GM12874 (cell line): Measurements from ENCODE around the gene NUDT15.

ENCODE experiments used
- TF ChIP-seq, protein P1 (sequence below): IDR thresholded peaks from 2 replicates; pipeline ENCODE4 v1.5.1; 2011; ENCODE audit warnings: low read depth, mild to moderate bottlenecking, control low read depth, low read length, moderate library complexity; ENCODE audit not compliant: insufficient read depth

NUDT15 gene

DNA sequence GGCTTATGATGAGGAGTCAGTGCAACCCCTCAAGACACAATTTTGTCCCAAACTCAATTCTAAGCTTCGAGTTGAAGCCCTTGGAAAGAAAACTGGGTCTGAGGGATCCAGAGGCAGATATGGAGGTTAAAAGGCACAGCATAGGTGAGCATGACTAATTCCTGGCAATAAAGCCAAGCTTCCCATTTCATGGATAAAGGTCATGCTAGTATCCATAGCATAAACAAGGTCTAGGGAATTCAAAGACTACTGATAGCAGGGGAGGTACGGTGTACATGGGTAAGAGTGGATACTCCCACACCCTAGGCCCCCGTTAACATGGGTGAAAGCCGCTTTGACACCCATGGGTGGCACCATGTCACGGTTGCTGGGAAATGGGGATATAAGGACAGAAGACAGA lies 33.4 kb downstream of the NUDT15 start:
- TF ChIP-seq, protein P1, sequence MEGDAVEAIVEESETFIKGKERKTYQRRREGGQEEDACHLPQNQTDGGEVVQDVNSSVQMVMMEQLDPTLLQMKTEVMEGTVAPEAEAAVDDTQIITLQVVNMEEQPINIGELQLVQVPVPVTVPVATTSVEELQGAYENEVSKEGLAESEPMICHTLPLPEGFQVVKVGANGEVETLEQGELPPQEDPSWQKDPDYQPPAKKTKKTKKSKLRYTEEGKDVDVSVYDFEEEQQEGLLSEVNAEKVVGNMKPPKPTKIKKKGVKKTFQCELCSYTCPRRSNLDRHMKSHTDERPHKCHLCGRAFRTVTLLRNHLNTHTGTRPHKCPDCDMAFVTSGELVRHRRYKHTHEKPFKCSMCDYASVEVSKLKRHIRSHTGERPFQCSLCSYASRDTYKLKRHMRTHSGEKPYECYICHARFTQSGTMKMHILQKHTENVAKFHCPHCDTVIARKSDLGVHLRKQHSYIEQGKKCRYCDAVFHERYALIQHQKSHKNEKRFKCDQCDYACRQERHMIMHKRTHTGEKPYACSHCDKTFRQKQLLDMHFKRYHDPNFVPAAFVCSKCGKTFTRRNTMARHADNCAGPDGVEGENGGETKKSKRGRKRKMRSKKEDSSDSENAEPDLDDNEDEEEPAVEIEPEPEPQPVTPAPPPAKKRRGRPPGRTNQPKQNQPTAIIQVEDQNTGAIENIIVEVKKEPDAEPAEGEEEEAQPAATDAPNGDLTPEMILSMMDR, result no peak

DNA sequence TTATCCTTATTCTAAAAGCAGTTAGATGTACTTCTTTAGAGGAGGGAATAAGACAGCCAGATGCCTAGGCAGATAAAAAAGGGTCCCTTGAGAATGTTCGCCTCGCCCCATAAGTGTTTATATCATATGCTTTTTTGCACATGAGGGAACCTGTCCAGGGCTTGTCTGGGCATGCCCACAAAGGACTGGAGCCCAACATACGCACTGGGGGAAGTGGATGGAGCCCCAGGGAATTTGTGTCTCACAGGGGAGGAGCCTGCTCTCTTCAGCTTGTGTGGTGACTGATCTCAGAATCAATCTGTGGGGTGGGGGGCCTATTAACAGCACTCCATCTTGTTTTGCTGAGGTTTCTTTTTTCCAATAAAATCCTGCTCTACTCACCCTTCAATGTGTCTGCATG lies 34.8 kb downstream of the NUDT15 start:
- TF ChIP-seq, protein P1, result no peak

DNA sequence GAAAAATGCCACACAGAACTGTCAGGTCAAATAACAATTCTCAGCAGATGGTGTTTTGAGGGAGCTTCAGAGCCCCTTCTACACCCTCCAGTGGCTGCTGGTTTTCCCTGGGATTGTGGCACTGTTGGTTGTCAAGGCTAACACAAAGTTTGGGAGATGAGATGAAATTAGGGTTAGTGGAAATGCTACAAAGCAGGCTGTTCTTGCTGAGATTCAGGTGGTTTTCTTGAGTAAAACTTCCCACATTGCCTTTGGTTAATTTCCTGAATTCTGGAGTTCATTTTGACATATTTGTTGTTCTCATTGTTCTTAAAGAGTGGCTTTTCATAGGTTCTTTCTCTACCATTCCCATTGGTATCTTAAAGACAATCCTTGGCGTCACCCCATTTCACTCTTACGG lies 35.3 kb downstream of the NUDT15 start:
- TF ChIP-seq, protein P1, result no peak

DNA sequence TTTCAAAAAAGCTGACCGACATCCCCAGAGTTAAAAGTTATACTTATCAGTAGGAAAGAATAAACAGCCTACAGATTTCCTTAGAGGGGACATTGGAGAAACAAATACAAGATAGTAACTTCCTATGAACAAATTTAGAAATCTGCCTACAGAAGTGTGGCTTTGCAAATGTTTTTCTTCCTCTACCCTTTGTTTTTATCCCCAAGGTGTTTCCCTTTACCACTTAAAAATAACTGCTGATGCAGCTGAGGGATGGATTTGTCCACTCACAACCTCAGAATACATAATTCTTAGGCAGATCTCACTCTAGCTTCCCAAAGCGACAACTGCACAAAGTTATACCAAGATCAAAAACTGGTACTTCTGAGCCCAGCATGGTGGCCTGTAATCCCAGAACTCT lies 36.5 kb downstream of the NUDT15 start:
- TF ChIP-seq, protein P1, result no peak

DNA sequence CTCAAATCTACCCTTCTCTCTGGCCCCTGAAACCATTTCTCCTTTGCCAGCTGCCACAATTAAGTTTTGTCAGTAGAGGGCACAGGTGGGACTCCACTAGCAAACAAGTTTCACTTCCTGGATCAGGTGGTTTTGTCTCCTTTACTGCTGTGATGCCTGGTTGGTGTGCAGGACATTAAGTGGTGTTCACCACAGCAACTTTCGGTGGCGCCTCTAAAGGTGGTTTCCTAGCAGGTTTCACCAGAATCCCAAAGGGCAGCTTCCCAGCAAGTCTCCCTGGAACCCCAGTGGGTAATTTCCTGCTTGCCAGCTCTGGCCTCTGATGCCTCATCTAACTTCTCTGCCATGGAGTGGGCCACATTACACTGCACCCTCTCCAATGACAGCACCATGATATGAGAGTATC lies 40.7 kb downstream of the NUDT15 start:
- TF ChIP-seq, protein P1, result peak; percentile 63

DNA sequence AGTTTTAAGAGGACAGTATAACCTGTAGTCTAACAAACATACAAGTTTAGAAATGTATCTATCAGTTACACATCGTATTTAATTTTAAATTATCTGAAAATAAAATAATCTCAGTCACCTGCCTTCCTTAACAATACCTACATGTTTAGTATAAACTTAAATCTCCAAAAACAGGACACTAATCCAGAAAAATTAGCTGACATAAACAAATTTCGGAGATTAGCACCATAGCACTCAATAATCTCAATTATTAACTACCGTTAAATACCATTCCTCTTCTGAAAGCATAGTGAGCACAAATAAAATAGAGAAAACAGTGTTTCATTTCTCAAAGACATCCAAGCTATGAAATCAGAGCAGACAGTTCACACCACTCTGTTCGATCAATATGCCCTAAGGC lies 44.2 kb downstream of the NUDT15 start:
- TF ChIP-seq, protein P1, result no peak

DNA sequence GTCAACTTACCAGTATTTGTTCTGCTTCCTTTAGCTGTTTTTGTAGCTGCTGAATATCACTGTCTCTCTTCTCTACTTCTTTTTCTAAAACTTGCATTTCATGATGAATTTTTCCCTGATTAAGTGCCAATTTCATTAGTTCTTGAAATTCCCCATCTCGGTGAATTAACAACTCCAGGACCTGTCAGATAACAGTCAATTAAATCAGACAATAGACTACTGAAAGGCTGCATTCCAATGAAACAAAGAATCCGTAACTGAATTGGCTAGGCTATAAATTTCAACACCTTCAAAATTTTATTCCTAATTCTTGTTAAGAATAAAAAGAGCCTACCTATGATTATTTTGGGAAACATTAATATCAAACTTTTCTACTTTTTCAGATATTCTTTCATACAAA lies 48.7 kb downstream of the NUDT15 start:
- TF ChIP-seq, protein P1, result no peak

DNA sequence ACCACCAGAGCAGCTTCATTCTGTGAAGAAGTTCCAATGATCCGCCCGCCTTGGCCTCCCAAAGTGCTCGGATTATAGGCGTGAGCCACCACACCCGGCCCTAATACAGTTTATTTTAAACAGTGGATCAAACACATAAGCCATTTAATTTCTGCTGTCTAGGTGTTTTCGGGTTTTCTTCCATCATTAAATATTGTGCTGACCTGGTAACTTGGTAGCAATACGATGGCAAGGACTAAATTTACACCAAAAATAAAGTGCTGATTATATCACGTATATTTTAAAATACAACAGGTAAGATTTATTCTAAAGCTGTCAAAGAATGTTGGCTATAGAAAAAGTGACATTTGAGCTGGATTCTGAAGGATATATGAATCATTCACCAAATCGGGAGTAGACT lies 56.1 kb downstream of the NUDT15 start:
- TF ChIP-seq, protein P1, result no peak
